SU-DHL-6 (cell line): ENCODE results near the gene MED10.

ENCODE experiments used
- H2AFZ ChIP-seq: fragments of 200-600 bp; sonication (generic); 2 replicates; pipeline ENCODE4 v1.6.1; 2014; ENCODE audit warnings: low read depth, mild to moderate bottlenecking, moderate library complexity, mixed read lengths, antibody characterized with exemption, low read length; ENCODE audit not compliant: severe bottlenecking
- H3F3A ChIP-seq: fragments of 200-600 bp; shearing (Covaris generic); 2 replicates; pipeline ENCODE4 v1.6.0; 2016; ENCODE audit warnings: antibody characterized with exemption, mild to moderate bottlenecking; ENCODE audit not compliant: insufficient read depth
- H3K27ac ChIP-seq: fragments of 200-600 bp; sonication (generic); 2 replicates; pipeline ENCODE4 v1.5.1; 2016; ENCODE audit warnings: low read depth, mild to moderate bottlenecking, low read length, moderate library complexity, mixed read lengths
- H3K27me3 ChIP-seq: fragments of 200-600 bp; sonication (generic), shearing (Covaris generic); 2 replicates; pipeline ENCODE4 v1.6.0; 2014; ENCODE audit warnings: mild to moderate bottlenecking, low read length
- H3K36me3 ChIP-seq: fragments of 200-600 bp; sonication (generic); 2 replicates; pipeline ENCODE4 v1.6.1; 2014; ENCODE audit warnings: mild to moderate bottlenecking, low read length, mixed read lengths
- H3K4me2 ChIP-seq: fragments of 300-600, 200-600 bp; shearing (Covaris generic), sonication (generic); 2 replicates; pipeline ENCODE4 v1.6.0; 2014; ENCODE audit warnings: low read length, low read depth, mild to moderate bottlenecking; ENCODE audit not compliant: poor library complexity, severe bottlenecking
- H3K4me3 ChIP-seq: fragments of 200-600 bp; sonication (generic); 2 replicates; pipeline ENCODE4 v1.5.1; 2014; ENCODE audit warnings: antibody characterized with exemption, low read length, mild to moderate bottlenecking, mixed read lengths; ENCODE audit not compliant: insufficient read depth, poor library complexity, severe bottlenecking
- H3K79me2 ChIP-seq: fragments of 200-600 bp; sonication (generic); 2 replicates; pipeline ENCODE4 v1.6.1; 2014; ENCODE audit warnings: mild to moderate bottlenecking, low read length, moderate library complexity; ENCODE audit not compliant: insufficient read depth
- H3K9ac ChIP-seq: fragments of 200-600 bp; sonication (generic); 2 replicates; pipeline ENCODE4 v1.7.0; 2014; ENCODE audit warnings: mild to moderate bottlenecking, low read length
- H3K9me2 ChIP-seq: fragments of 200-600 bp; sonication (generic); replicated peaks from 2 replicates; pipeline ENCODE4 v1.6.1; 2014; ENCODE audit warnings: low read length; ENCODE audit not compliant: insufficient read depth
- H3K9me3 ChIP-seq: fragments of 200-600 bp; sonication (generic); 2 replicates; pipeline ENCODE4 v1.6.1; 2014; ENCODE audit warnings: low read length, mixed read lengths; ENCODE audit not compliant: insufficient read depth
- H4K20me1 ChIP-seq: fragments of 200-600 bp; sonication (generic); 2 replicates; pipeline ENCODE4 v1.6.1; 2014; ENCODE audit warnings: low read depth, mild to moderate bottlenecking, antibody characterized with exemption, low read length, moderate library complexity, mixed read lengths
- CTCF ChIP-seq: fragments of 200-600 bp; sonication (generic); IDR thresholded peaks from one replicate; pipeline ENCODE4 v1.5.1; 2017; ENCODE audit warnings: antibody characterized with exemption, mild to moderate bottlenecking, low read length, moderate library complexity; ENCODE audit not compliant: insufficient read depth, poor library complexity, severe bottlenecking
- EZH2phosphoT487 ChIP-seq: fragments of 200-600 bp; sonication (generic), shearing (Covaris generic); conservative IDR thresholded peaks from 2 replicates; pipeline ENCODE4 v1.6.1; 2018; ENCODE audit warnings: mild to moderate bottlenecking, antibody characterized with exemption, low read length, moderate library complexity, mixed read lengths

Gene MED10

GRCh38 chr5:6328173-6328572 lies 50.2 kb downstream of the MED10 start:
- peaks cover 3% of the 10 kb centered on the region; the same call in 1 of the 2 replicates for H3K9me3 ChIP-seq
- no peak overlapping the region for H3K4me3 ChIP-seq
- H4K20me1 ChIP-seq = no peaks in the 10 kb centered on the region
- no peaks in the 10 kb centered on the region for H3K9me2 ChIP-seq
- TF ChIP-seq CTCF = no peak
- TF ChIP-seq EZH2phosphoT487 = no peak
- H3K36me3 ChIP-seq = no peaks in the 10 kb centered on the region
- H3K79me2 ChIP-seq = no peaks in the 10 kb centered on the region
- H3K9ac ChIP-seq = no peak overlapping the region
- H3K27ac ChIP-seq = no peak overlapping the region
- H3K27me3 ChIP-seq = no peaks in the 10 kb centered on the region
- H3F3A ChIP-seq = no peaks in the 10 kb centered on the region
- H2AFZ ChIP-seq = no peak overlapping the region
- H3K4me2 ChIP-seq = no peak overlapping the region

GRCh38 chr5:6326776-6327175 lies 51.6 kb downstream of the MED10 start:
- Histone ChIP-seq H4K20me1 (no peaks in the 10 kb centered on the region), H3K27ac (no peak overlapping the region), H3K9me2 (no peaks in the 10 kb centered on the region), H3K4me3 (no peak overlapping the region), H3K9ac (no peak overlapping the region), H3F3A (no peaks in the 10 kb centered on the region), H3K27me3 (no peaks in the 10 kb centered on the region), H3K4me2 (no peak overlapping the region), H3K36me3 (no peaks in the 10 kb centered on the region), H3K79me2 (no peaks in the 10 kb centered on the region), H2AFZ (no peak overlapping the region), H3K9me3 (peaks cover 3% of the 10 kb centered on the region; the same call in 1 of the 2 replicates)
- no peak for TF ChIP-seq EZH2phosphoT487
- TF ChIP-seq CTCF = no peak

GRCh38 chr5:6322163-6322713 lies 56.1 kb downstream of the MED10 start:
- H3K27ac ChIP-seq = no peak overlapping the region
- no peak for TF ChIP-seq EZH2phosphoT487
- TF ChIP-seq CTCF = no peak
- no peaks in the 10 kb centered on the region for H3K36me3 ChIP-seq
- H3F3A ChIP-seq = no peaks in the 10 kb centered on the region
- no peaks in the 10 kb centered on the region for H3K9me3 ChIP-seq
- no peak overlapping the region for H3K4me3 ChIP-seq
- H3K27me3 ChIP-seq = no peaks in the 10 kb centered on the region
- no peak overlapping the region for H3K9ac ChIP-seq
- H2AFZ ChIP-seq = no peak overlapping the region
- H3K79me2 ChIP-seq = no peaks in the 10 kb centered on the region
- H3K9me2 ChIP-seq = no peaks in the 10 kb centered on the region
- H4K20me1 ChIP-seq = no peaks in the 10 kb centered on the region
- H3K4me2 ChIP-seq = no peak overlapping the region
